Subcutaneous abdominal adipose tissue (tissue), 5 donors: ENCODE results near the gene ADAMTS16.

Experiments used
- H3K27ac ChIP-seq: one replicate; pipeline ENCODE4 v1.7.0; 2013; ENCODE audit warnings: low read depth, mild to moderate bottlenecking, inconsistent platforms, low read length, moderate library complexity
- H3K27me3 ChIP-seq, 5 donors: one replicate each; pipeline ENCODE4 v1.7.0; 2013; ENCODE audit warnings: low read length in 5 of 5, inconsistent platforms in 1 of 5; ENCODE audit not compliant: control insufficient read depth in 5 of 5, insufficient read depth in 4 of 5
- H3K36me3 ChIP-seq, 5 donors: one replicate each; pipeline ENCODE4 v1.7.0; 2013; ENCODE audit warnings: low read length in 5 of 5; ENCODE audit not compliant: control insufficient read depth in 5 of 5, insufficient read depth in 5 of 5
- H3K4me1 ChIP-seq, 5 donors: one replicate each; pipeline ENCODE4 v1.7.0; 2013; ENCODE audit warnings: low read length in 5 of 5, mild to moderate bottlenecking in 3 of 5, moderate library complexity in 1 of 5; ENCODE audit not compliant: control insufficient read depth in 5 of 5, insufficient read depth in 5 of 5
- H3K4me3 ChIP-seq, 5 donors: one replicate each; pipeline ENCODE4 v1.7.0; 2013; ENCODE audit warnings: low read length in 5 of 5, low read depth in 1 of 5
- H3K9ac ChIP-seq, 5 donors: one replicate each; pipeline ENCODE4 v1.7.0; 2013; ENCODE audit warnings: low read length in 5 of 5, mild to moderate bottlenecking in 4 of 5, moderate library complexity in 3 of 5
- H3K9me3 ChIP-seq, 5 donors: one replicate each; pipeline ENCODE4 v1.7.0; 2013; ENCODE audit warnings: low read length in 5 of 5; ENCODE audit not compliant: control insufficient read depth in 5 of 5
- donor health status: healthy.
- donor health status: healthy.
- donor health status: healthy.
- donor health status: healthy.
- donor health status: healthy.

The ADAMTS16 gene

GRCh38 chr5:5217371-5217770, 77.2 kb downstream of the ADAMTS16 start:
- H3K4me3 ChIP-seq: no peak overlapping the region
- H3K27ac ChIP-seq: no peak overlapping the region
- H3K36me3 ChIP-seq: no peaks in the 10 kb centered on the region
- peaks cover 0 to 6% (median 0%) of the 10 kb centered on the region in 5 donors for H3K4me1 ChIP-seq
- no peaks in the 10 kb centered on the region for H3K27me3 ChIP-seq
- no peaks in the 10 kb centered on the region for H3K9me3 ChIP-seq
- H3K9ac ChIP-seq: no peak overlapping the region

- Histone ChIP-seq H3K27ac (no peak overlapping the region), H3K9ac (no peak overlapping the region), H3K4me3 (no peak overlapping the region)
Measured at GRCh38 chr5:5218396-5218795, 78.3 kb downstream of the ADAMTS16 start.

GRCh38 chr5:5219541-5219940, 79.4 kb downstream of the ADAMTS16 start:
- Histone ChIP-seq H3K4me1 (peaks cover 0 to 6% (median 0%) of the 10 kb centered on the region in 5 donors), H3K36me3 (no peaks in the 10 kb centered on the region), H3K27me3 (no peaks in the 10 kb centered on the region), H3K9me3 (no peaks in the 10 kb centered on the region), H3K27ac (no peak overlapping the region), H3K4me3 (no peak overlapping the region), H3K9ac (no peak overlapping the region)

More at GRCh38 chr5:5218396-5218795, 78.3 kb downstream of the ADAMTS16 start:
- Histone ChIP-seq H3K36me3 (no peaks in the 10 kb centered on the region), H3K4me1 (peaks cover 0 to 6% (median 0%) of the 10 kb centered on the region in 5 donors), H3K27me3 (no peaks in the 10 kb centered on the region), H3K9me3 (no peaks in the 10 kb centered on the region)

- Histone ChIP-seq H3K4me3 (no peak overlapping the region), H3K4me1 (peaks cover 0 to 6% (median 0%) of the 10 kb centered on the region in 5 donors), H3K27me3 (no peaks in the 10 kb centered on the region), H3K36me3 (no peaks in the 10 kb centered on the region), H3K9me3 (no peaks in the 10 kb centered on the region), H3K9ac (no peak overlapping the region), H3K27ac (no peak overlapping the region)
Measured at GRCh38 chr5:5220901-5221631, 80.9 kb downstream of the ADAMTS16 start.

GRCh38 chr5:5221724-5222123, 81.6 kb downstream of the ADAMTS16 start:
- H3K9ac ChIP-seq: no peak overlapping the region
- peaks cover 0 to 6% (median 0%) of the 10 kb centered on the region in 5 donors for H3K4me1 ChIP-seq
- no peak overlapping the region for H3K27ac ChIP-seq
- H3K4me3 ChIP-seq: no peak overlapping the region
- H3K27me3 ChIP-seq: no peaks in the 10 kb centered on the region
- no peaks in the 10 kb centered on the region for H3K9me3 ChIP-seq
- H3K36me3 ChIP-seq: no peaks in the 10 kb centered on the region

- H3K36me3 ChIP-seq: no peaks in the 10 kb centered on the region
- no peaks in the 10 kb centered on the region for H3K4me1 ChIP-seq
- H3K9ac ChIP-seq: no peak overlapping the region
- no peak overlapping the region for H3K4me3 ChIP-seq
- no peaks in the 10 kb centered on the region for H3K9me3 ChIP-seq
- no peak overlapping the region for H3K27ac ChIP-seq
- no peaks in the 10 kb centered on the region for H3K27me3 ChIP-seq
Measured at GRCh38 chr5:5231576-5231975, 91.4 kb downstream of the ADAMTS16 start.

GRCh38 chr5:5234912-5235311, 94.8 kb downstream of the ADAMTS16 start:
- H3K4me3 ChIP-seq: no peak overlapping the region
- H3K27me3 ChIP-seq: no peaks in the 10 kb centered on the region
- H3K4me1 ChIP-seq: no peaks in the 10 kb centered on the region
- no peak overlapping the region for H3K9ac ChIP-seq
- no peak overlapping the region for H3K27ac ChIP-seq
- no peaks in the 10 kb centered on the region for H3K36me3 ChIP-seq
- no peaks in the 10 kb centered on the region for H3K9me3 ChIP-seq

- Histone ChIP-seq H3K9me3 (no peaks in the 10 kb centered on the region), H3K4me3 (no peak overlapping the region), H3K27ac (no peak overlapping the region)
Measured at GRCh38 chr5:5235685-5236084, 95.6 kb downstream of the ADAMTS16 start.

GRCh38 chr5:5239191-5239590, 99.1 kb downstream of the ADAMTS16 start:
- no peaks in the 10 kb centered on the region for H3K9me3 ChIP-seq

More at GRCh38 chr5:5235685-5236084, 95.6 kb downstream of the ADAMTS16 start:
- Histone ChIP-seq H3K27me3 (no peaks in the 10 kb centered on the region), H3K36me3 (no peaks in the 10 kb centered on the region), H3K4me1 (no peaks in the 10 kb centered on the region), H3K9ac (no peak overlapping the region)

GRCh38 chr5:5240234-5240633, 100.1 kb downstream of the ADAMTS16 start:
- H3K27ac ChIP-seq: no peak overlapping the region
- no peak overlapping the region for H3K9ac ChIP-seq
- no peaks in the 10 kb centered on the region for H3K4me1 ChIP-seq
- H3K27me3 ChIP-seq: no peaks in the 10 kb centered on the region
- no peaks in the 10 kb centered on the region for H3K9me3 ChIP-seq
- H3K4me3 ChIP-seq: no peak overlapping the region
- H3K36me3 ChIP-seq: no peaks in the 10 kb centered on the region

More at GRCh38 chr5:5239191-5239590, 99.1 kb downstream of the ADAMTS16 start:
- H3K4me1 ChIP-seq: no peaks in the 10 kb centered on the region
- no peaks in the 10 kb centered on the region for H3K27me3 ChIP-seq
- H3K9ac ChIP-seq: no peak overlapping the region
- H3K4me3 ChIP-seq: no peak overlapping the region
- no peak overlapping the region for H3K27ac ChIP-seq
- H3K36me3 ChIP-seq: no peaks in the 10 kb centered on the region
